OCI-LY1 (cell line): ENCODE data around the gene SIX4.
A peak's percentile ranks its signal among the peaks of the same experiment; 100 is the strongest.
"Not testable (repeated sequence)": the region's sequence is repeated elsewhere in the genome, so short reads cannot be mapped to it uniquely, and the experiment has no call there.

ENCODE experiments used
- H2AFZ ChIP-seq: fragments of 200-600 bp; sonication (generic), shearing (Covaris generic); 2 replicates; pipeline ENCODE4 v1.6.0; 2014; ENCODE audit warnings: antibody characterized with exemption, mild to moderate bottlenecking, low read length
- H3F3A ChIP-seq: fragments of 200-600 bp; sonication (generic), shearing (Covaris generic); 2 replicates; pipeline ENCODE4 v1.6.0; 2014; ENCODE audit warnings: mild to moderate bottlenecking, antibody characterized with exemption, low read length, moderate library complexity; ENCODE audit not compliant: insufficient read depth
- H3K27ac ChIP-seq: fragments of 200-600 bp; sonication (generic); 2 replicates; pipeline ENCODE4 v1.5.1; 2014; ENCODE audit warnings: low read length, mixed run types, mild to moderate bottlenecking, low read depth; ENCODE audit not compliant: poor library complexity, severe bottlenecking
- H3K27me3 ChIP-seq: fragments of 200-600 bp; sonication (generic); 2 replicates; pipeline ENCODE4 v1.6.0; 2014; ENCODE audit warnings: antibody characterized with exemption, mild to moderate bottlenecking, low read length, moderate library complexity; ENCODE audit not compliant: insufficient read depth
- H3K36me3 ChIP-seq: fragments of 200-600 bp; sonication (generic); 2 replicates; pipeline ENCODE4 v1.6.1; 2014; ENCODE audit warnings: mild to moderate bottlenecking, antibody characterized with exemption, low read length, moderate library complexity, mixed read lengths; ENCODE audit not compliant: insufficient read depth
- H3K4me1 ChIP-seq: fragments of 200-600 bp; sonication (generic); 2 replicates; pipeline ENCODE4 v1.5.1; 2014; ENCODE audit warnings: mild to moderate bottlenecking, low read length, moderate library complexity; ENCODE audit not compliant: insufficient read depth, severe bottlenecking
- H3K4me2 ChIP-seq: fragments of 200-600 bp; sonication (generic), shearing (Covaris generic); 2 replicates; pipeline ENCODE4 v1.6.1; 2014; ENCODE audit warnings: low read length
- H3K4me3 ChIP-seq: fragments of 200-600 bp; sonication (generic); 2 replicates; pipeline ENCODE4 v1.5.1; 2014; ENCODE audit warnings: low read length, low read depth, mild to moderate bottlenecking, mixed read lengths; ENCODE audit not compliant: poor library complexity, severe bottlenecking
- H3K79me2 ChIP-seq: fragments of 200-600 bp; shearing (Covaris generic); 2 replicates; pipeline ENCODE4 v1.6.1; 2016; ENCODE audit warnings: mixed run types, low read length, mixed read lengths; ENCODE audit not compliant: insufficient read depth
- H3K9ac ChIP-seq: fragments of 200-600 bp; sonication (generic), shearing (Covaris generic); 2 replicates; pipeline ENCODE4 v1.6.1; 2014; ENCODE audit warnings: mild to moderate bottlenecking, low read length, mixed read lengths
- H3K9me2 ChIP-seq: fragments of 200-600 bp; sonication (generic), shearing (Covaris generic); 2 replicates; pipeline ENCODE4 v1.6.1; 2014; ENCODE audit warnings: low read depth, mild to moderate bottlenecking, low read length, mixed read lengths
- H3K9me3 ChIP-seq: fragments of 200-600 bp; shearing (Covaris generic); 2 replicates; pipeline ENCODE4 v1.6.1; 2014; ENCODE audit warnings: low read length, mixed read lengths
- H4K20me1 ChIP-seq: fragments of 200-600 bp; sonication (generic), shearing (Covaris generic); 2 replicates; pipeline ENCODE4 v1.6.0; 2016; ENCODE audit warnings: mild to moderate bottlenecking, low read length; ENCODE audit not compliant: insufficient read depth
- CTCF ChIP-seq: fragments of 200-600 bp; sonication (generic), shearing (Covaris generic); IDR thresholded peaks from 2 replicates; pipeline ENCODE4 v1.5.1; 2017; ENCODE audit warnings: mild to moderate bottlenecking, antibody characterized with exemption, low read length, moderate library complexity, mixed read lengths
- EZH2 ChIP-seq: fragments of 200-600 bp; sonication (generic), shearing (Covaris generic); IDR thresholded peaks from 2 replicates; pipeline ENCODE4 v1.8.0; 2017; ENCODE audit warnings: borderline replicate concordance, mixed run types, mild to moderate bottlenecking, antibody characterized with exemption, low read length, moderate library complexity, mixed read lengths

SIX4 gene

DNA sequence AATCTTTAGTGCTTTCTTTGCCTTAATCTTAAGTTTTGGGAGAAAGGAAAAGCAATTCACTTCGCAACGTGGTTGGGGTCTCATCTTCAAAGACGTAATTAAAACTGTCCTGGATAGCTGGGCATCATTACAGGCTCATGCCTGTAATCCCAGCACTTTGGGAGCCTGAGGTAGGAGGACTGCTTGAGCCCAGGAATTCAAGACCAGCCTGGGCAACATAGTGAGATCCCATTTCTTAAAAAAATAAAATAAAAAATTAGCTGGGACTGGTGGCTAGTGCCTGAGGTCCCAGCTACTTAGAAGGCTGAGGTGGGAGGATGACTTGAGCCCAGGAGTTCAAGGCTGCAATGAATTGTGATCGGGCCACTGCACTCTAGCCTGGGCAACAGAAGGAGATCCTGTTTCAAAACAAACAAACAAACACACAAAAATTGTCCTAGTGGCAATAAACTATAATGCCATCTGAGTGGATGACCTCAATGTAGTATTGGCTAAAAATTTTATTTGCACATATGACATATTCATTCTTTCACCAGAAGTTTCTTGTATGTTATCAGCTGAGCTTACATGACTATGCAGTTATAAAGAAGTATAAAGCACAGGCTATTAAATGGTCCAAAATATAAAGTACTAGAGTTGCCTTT lies 8.8 kb upstream of the SIX4 start:
- Histone ChIP-seq H3K9ac (no peak overlapping the region), H4K20me1 (no peaks in the 10 kb centered on the region), H3K27me3 (no peaks in the 10 kb centered on the region), H3K9me3 (no peaks in the 10 kb centered on the region), H3K4me3 (no peak overlapping the region), H3F3A (no peaks in the 10 kb centered on the region), H3K27ac (no peak overlapping the region), H3K9me2 (no peaks in the 10 kb centered on the region), H3K4me2 (no peak overlapping the region), H3K79me2 (peaks cover 28% of the 10 kb centered on the region), H3K4me1 (peaks cover 21% of the 10 kb centered on the region), H3K36me3 (no peaks in the 10 kb centered on the region), H2AFZ (no peak overlapping the region)
- TF ChIP-seq EZH2 (no peak), CTCF (no peak)

- H3K9me2 ChIP-seq, H3K36me3 ChIP-seq, H3K27me3 ChIP-seq, H2AFZ ChIP-seq, H3K4me2 ChIP-seq, H3K27ac ChIP-seq, H4K20me1 ChIP-seq, H3K9ac ChIP-seq, H3F3A ChIP-seq, H3K4me3 ChIP-seq, H3K9me3 ChIP-seq: not testable (repeated sequence)
- peaks cover 15% of the 10 kb centered on the region for H3K4me1 ChIP-seq
- peaks cover 15% of the 10 kb centered on the region for H3K79me2 ChIP-seq
These were observed 7.1 kb upstream of the SIX4 start for GRCh38 chr14:60731291-60731690.

GRCh38 chr14:60723116-60723906 lies 840 bp downstream of the SIX4 start:
- H4K20me1 ChIP-seq: no peaks in the 10 kb centered on the region
- no peaks in the 10 kb centered on the region for H3K79me2 ChIP-seq
- H3K9me2 ChIP-seq: no peaks in the 10 kb centered on the region
- no peaks in the 10 kb centered on the region for H3K27me3 ChIP-seq
- H3K9me3 ChIP-seq: no peaks in the 10 kb centered on the region
- no peaks in the 10 kb centered on the region for H3F3A ChIP-seq
- peaks cover 7% of the 10 kb centered on the region for H3K4me1 ChIP-seq
- H3K27ac ChIP-seq: no peak overlapping the region
- peak overlapping the region; percentile 63 for H3K4me3 ChIP-seq
- H3K36me3 ChIP-seq: no peaks in the 10 kb centered on the region
- peak overlapping the region; percentile 73 for H3K4me2 ChIP-seq
- TF ChIP-seq CTCF: no peak
- no peak for TF ChIP-seq EZH2
- H3K9ac ChIP-seq: peak overlapping the region; percentile 51; the same call in 1 of the 2 replicates
- no peak overlapping the region for H2AFZ ChIP-seq
